HEK293 (cell line): ENCODE measurements around the gene APOBEC2.
A peak's percentile ranks its signal among the peaks of the same experiment; 100 is the strongest.

Experiments used
- ATF2 ChIP-seq: fragments of 450-650 bp; formaldehyde crosslinking; IDR thresholded peaks from 2 replicates; pipeline ENCODE4 v1.5.1; 2016; ENCODE audit warnings: missing biosample characterization, missing genetic modification characterization, low read depth
- CTCF ChIP-seq: fragments of 450-650 bp; formaldehyde crosslinking; IDR thresholded peaks from 2 replicates; pipeline ENCODE4 v1.5.1; 2016; ENCODE audit warnings: missing biosample characterization, missing genetic modification characterization
- GLIS1 ChIP-seq: fragments of 450-650 bp; formaldehyde crosslinking; IDR thresholded peaks from 2 replicates; pipeline ENCODE4 v1.5.1; 2016; ENCODE audit warnings: missing biosample characterization, missing genetic modification characterization
- PRDM4 ChIP-seq: fragments of 450-650 bp; formaldehyde crosslinking; IDR thresholded peaks from 2 replicates; pipeline ENCODE4 v1.5.1; 2017; ENCODE audit warnings: missing biosample characterization, missing genetic modification characterization
- REST ChIP-seq: fragments of 450-650 bp; formaldehyde crosslinking; IDR thresholded peaks from 2 replicates; pipeline ENCODE4 v1.5.1; 2016; ENCODE audit warnings: missing biosample characterization, missing genetic modification characterization
- SP2 ChIP-seq: fragments of 450-650 bp; formaldehyde crosslinking; IDR thresholded peaks from 2 replicates; pipeline ENCODE4 v1.5.1; 2016; ENCODE audit warnings: missing biosample characterization, missing genetic modification characterization
- ZBTB10 ChIP-seq: fragments of 450-650 bp; formaldehyde crosslinking; IDR thresholded peaks from 2 replicates; pipeline ENCODE4 v1.5.1; 2016; ENCODE audit warnings: missing biosample characterization, missing genetic modification characterization
- ZNF10 ChIP-seq: fragments of 450-650 bp; formaldehyde crosslinking; IDR thresholded peaks from 2 replicates; pipeline ENCODE4 v1.5.1; 2017; ENCODE audit warnings: missing biosample characterization, missing genetic modification characterization
- ZNF140 ChIP-seq: fragments of 450-650 bp; formaldehyde crosslinking; IDR thresholded peaks from 2 replicates; pipeline ENCODE4 v1.5.1; 2016; ENCODE audit warnings: missing biosample characterization, missing genetic modification characterization
- ZNF223 ChIP-seq: fragments of 450-650 bp; formaldehyde crosslinking; IDR thresholded peaks from 2 replicates; pipeline ENCODE4 v1.5.1; 2016; ENCODE audit warnings: missing biosample characterization, missing genetic modification characterization
- ZNF639 ChIP-seq: fragments of 450-650 bp; formaldehyde crosslinking; IDR thresholded peaks from 2 replicates; pipeline ENCODE4 v1.5.1; 2016; ENCODE audit warnings: missing biosample characterization, missing genetic modification characterization

GRCh38 chr6:41071923-41072835 is 19.2 kb downstream of the APOBEC2 start, which contains the start of gene OARD1:
- TF ChIP-seq CTCF (no peak), GLIS1 (tag by site-specific recombination) (0 out of 2 replicates have a peak, but pooled peaks have one; percentile 16), ZBTB10 (peak; percentile 99), ZNF140 (no peak), ATF2 (no peak), PRDM4 (tag by site-specific recombination) (peak; percentile 22; the same call in 1 of the 2 replicates), ZNF10 (peak; percentile 86), ZNF639 (tag by site-specific recombination) (peak; percentile 54; the same call in 1 of the 2 replicates), ZNF223 (tag by site-specific recombination) (no peak), REST (no peak), SP2 (peak; percentile 82)
